Putamen (tissue), 1 donor: Measurements from ENCODE around the gene RGS4.
"Not testable (repeated sequence)": the region's sequence is repeated elsewhere in the genome, so short reads cannot be mapped to it uniquely, and the experiment has no call there.

ENCODE experiments used
- DNase-seq: peaks from one replicate; pipeline ENCODE4 v3.0.0-alpha.2; 2016; ENCODE audit warnings: low spot score

RGS4 gene

GRCh38 chr1:163068716-163069115, 445 bp upstream of the RGS4 start:
- peak; percentile 19 for DNase-seq

DNA sequence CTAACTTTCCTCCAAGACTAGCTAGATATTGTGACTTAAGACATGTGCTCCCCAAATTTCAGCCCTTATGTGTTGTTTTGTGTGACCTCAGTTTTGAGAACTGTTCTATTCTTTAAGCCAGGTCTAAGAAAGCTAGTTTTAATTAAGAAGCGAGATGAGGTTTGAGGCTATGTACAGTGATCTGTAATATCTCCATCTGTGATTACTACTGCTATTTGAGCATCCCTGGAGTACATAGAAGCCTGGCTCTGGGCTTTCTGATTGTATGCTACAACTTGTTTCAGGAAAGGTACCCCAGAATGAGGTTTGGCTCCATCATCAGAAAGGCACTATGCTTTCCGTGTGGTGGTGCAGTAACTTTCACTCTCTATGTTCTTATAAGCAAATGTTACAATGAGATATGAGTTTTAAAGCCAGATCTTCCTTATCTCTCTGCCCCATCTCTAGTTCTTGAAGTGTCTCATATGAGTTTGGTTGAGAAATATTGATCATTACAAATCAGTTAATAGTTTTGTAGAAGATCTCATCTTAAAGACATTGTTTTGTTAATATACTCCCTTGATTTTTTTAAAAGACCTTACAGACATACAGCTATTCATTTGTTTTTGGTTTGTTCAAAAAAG, 605 bp downstream of the RGS4 start:
- DNase-seq: no peak

DNA sequence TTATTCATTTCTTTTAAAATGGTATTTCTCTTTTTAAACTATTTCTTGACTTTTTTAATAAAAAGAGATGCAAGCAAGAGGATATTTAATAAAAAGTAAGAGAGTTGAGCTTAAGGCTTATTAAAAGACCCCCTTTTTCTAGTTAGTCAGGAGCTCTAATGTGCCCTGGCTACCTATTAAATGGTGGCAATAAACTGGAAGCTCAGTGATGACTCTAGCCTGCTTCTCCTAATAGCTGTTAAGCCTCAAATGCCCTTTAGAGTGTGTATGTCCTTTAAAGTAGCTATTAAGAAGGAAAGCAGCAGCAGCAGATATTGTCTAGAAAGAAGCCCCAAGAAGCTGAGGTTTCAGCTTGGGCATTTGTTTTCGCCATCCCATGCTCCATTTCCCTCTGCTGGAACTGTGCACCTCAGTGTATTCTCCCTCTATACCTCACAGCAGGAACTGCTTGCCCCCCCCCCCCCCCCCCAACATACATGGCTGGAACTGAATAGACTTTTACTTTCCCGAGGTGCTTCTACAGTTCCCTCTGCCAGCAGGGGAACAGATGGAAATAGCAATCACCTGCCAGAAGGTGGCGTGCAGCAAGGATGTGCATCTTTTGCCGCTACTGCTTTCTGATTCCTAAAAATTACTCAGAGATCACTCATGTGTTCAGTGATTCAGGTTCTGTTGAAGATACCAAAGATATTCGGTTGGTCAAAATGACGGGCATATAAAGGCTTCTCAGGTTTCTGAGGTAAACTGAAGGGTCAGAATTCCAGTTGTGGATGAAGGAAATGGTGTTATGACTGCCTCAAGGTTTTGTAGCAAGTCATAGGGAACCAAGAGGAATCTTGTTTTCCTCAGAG, 2.5 kb downstream of the RGS4 start:
- DNase-seq: peak; percentile 63

- no peak for DNase-seq
Measured at GRCh38 chr1:163072658-163073057, 3.5 kb downstream of the RGS4 start.

- no peak for DNase-seq
Measured at GRCh38 chr1:163074004-163074403, 4.8 kb downstream of the RGS4 start.

DNA sequence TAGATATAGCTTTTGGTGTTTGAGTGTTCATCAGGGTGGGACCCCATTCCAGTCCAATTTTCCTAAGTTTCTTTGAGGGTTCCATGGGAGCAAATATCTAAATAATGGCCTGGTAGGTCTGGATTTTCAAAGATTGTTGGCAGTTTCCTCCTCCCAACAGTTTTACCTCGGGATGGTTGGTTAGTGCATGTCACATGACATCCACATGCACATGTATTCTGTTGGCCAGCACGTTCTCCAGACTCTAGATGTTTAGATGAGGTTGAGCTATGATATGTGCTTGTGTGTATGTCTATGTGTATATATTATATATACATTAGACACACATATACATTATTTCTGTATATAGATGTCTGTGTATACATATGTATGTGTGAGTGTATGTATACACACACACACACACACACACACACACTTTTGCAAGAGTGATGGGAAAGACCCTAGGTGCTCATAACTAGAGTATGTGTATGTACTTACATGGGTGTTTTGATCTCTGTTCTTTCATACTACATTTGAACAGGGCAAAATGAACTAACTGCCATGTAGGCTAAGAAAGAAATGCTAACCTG, 5.6 kb downstream of the RGS4 start:
- DNase-seq: no peak

DNA sequence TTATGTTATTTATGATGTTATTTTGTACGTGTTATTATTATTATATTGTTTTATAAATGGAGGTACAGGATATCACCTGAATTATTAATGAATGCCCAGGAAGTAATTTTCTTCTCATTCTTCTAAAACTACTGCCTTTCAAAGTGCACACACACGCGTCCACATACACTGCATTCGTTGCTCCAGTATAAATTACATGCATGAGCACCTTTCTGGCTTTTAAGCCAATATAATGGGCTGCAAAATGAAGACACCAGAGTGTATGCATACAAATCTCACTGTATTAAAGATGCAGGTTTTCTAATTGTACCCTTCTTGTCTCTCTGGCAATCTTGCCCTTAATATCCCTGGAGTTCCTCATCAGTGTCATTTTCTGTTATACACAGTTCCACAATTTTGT, 6.9 kb downstream of the RGS4 start:
- no peak for DNase-seq

- DNase-seq: no peak
Measured at GRCh38 chr1:163076446-163076845, 7.3 kb downstream of the RGS4 start.

- no peak for DNase-seq
Measured at GRCh38 chr1:163076981-163077761, 8.0 kb downstream of the RGS4 start.

DNA sequence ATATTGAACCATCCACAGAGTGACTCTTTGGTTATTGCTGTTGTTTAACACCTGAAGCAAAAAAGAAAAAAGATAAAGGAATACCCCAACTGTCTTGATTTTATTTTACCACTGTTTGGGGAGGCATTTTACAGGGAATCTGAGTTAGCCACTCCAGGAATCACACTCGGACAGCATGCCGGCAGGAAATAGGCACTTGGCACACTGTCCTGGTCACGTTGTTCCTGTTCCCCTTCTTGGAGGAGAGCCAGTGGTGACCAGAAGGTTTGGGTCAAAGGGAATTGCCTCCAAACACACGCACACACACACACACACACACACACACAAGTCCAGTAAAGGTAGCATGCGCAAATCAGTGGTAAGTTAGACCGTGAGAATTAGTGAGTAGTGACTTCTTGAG, 13.8 kb downstream of the RGS4 start:
- DNase-seq: no peak

GRCh38 chr1:163083690-163084089, 14.5 kb downstream of the RGS4 start:
- DNase-seq: no peak

DNA sequence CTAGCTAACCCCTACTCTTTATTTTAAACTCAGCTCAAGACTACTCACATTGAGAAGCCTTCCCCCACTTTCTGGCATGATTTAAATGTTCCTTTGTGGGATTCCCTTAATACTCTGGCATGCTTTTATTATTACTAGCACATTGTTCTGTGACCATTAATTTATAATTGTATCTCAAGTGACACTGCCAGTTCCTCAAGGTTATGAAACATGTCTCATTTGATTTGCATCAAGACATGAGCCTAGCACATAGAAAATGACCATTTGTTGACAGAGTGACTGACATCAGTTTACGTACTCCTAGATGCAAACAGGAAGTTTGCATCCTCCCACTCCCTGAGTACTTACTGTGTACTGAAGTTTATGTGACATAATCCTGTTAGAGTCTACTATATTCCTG, 15.2 kb downstream of the RGS4 start:
- no peak for DNase-seq

GRCh38 chr1:163085041-163085903, 16.1 kb downstream of the RGS4 start:
- DNase-seq: no peak

DNA sequence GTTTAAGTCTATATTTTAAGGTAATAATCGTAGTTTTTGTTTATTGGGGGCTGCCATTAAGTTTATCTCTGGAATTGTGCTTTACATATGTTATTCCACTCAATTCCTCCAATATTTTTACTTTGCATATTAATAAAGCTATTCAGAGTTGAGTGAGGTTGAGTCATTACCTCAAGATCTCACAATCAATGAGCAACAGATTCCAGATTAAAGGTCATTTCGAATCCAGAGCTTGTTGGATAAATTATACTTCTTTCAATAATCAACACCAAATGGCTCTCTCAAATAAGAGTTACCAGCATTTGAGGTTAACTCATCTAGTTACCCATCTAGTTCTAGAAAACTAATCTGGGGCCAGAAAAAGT, 16.7 kb downstream of the RGS4 start:
- no peak for DNase-seq

DNA sequence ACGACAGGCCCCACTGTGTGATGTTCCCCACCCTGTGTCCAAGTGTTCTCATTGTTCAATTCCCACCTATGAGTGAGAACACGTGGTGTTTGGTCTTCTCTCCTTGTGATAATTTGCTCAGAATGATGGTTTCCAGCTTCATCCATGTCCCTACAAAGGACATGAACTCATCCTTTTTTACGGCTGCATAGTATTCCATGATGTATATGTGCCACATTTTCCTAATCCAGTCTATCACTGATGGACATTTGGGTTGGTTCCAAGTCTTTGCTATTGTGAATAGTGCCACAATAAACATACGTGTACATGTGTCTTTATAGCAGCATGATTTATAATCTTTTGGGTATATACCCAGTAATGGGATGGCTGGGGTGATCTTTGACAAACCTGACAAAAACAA, 20.0 kb downstream of the RGS4 start:
- DNase-seq: not testable (repeated sequence)

DNA sequence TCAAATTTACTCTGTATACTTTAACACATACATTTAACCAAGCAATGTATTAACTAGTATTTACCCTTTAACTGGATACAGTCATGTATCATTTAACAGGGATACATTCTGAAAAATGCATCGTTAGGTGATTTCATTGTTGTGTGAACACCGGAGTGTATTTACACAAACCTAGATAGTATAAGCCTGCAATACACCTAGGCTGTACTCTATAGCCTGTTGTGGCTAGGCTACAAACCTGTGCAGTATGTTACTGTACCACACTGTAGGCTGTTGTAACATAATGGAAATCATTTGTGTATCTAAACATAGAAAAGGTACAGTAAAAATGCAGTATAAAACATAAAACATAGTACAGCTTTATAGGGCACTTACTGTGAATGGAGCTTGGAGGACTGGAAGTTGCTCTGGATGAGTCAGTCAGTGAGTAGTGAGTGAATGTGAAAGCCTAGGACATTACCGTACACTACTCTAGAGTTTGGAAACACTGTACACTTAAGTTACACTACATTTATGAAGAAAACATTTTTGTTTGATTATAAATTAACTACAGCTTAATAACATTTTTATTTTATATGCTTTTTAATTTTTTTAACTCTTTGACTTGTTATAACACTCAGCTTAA, 21.3 kb downstream of the RGS4 start:
- no peak for DNase-seq

GRCh38 chr1:163093169-163093568, 24.0 kb downstream of the RGS4 start:
- no peak for DNase-seq

GRCh38 chr1:163093579-163093978, 24.4 kb downstream of the RGS4 start:
- no peak for DNase-seq

- DNase-seq: no peak
Measured at GRCh38 chr1:163094182-163094581, 25.0 kb downstream of the RGS4 start.

DNA sequence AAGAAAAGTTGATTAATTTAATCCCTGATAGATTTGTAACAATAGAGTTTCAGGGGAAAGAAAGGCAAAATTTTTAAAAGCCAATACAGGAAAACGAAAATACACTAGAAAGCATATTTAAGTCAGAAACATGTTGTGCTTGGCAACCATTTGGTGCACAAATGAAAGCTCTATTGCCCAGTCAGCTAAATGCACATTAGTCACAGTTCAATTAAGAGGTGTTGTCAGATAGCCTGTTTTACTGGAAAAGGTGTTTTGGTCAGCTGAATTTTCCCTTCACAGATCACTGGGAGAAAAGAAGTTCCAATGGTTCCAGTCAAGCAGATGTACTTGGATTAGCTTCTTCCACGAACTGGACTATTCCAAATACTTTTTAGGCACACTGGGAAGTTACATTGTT, 25.4 kb downstream of the RGS4 start:
- no peak for DNase-seq

DNA sequence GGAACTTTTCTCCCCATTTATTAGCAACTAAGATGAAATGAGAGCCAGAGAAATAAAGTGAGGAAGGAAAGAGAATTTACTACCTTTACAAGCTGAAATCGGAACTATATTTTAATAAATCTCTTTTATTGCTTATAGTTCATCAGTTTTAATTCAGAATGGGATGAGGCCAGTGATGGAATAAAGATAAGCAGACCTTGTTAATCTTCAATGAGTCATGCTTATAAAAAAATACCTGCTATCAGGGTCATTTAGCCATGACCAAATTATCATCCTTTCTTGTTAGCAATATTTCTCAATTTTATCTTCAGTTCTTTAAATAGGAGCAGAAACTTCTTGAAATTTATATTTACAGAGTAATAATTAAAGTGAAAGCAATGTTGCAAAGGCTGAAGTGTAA, 26.1 kb downstream of the RGS4 start:
- no peak for DNase-seq
